H1 (cell line): ENCODE results near the gene CST11. TPM values are rescaled to one million over a fixed set of nuclear protein-coding genes. Genes with fewer than 3 reads are reported as not detected.

Source experiments
- CTCF ChIA-PET: fragments of 300-600 bp; sonication (Branson Sonifier 250); formaldehyde crosslinking; loops from one replicate; lab custom pipeline; 2021; ENCODE audit not compliant: partially characterized antibody; lab: Charles Lee
- POLR2A ChIA-PET: fragments of 300-600 bp; sonication (Branson Sonifier 250); formaldehyde crosslinking; loops from one replicate; lab custom pipeline; 2021; ENCODE audit warnings: inconsistent platforms; ENCODE audit not compliant: partially characterized antibody; lab: Charles Lee
- DNase-seq, 2 experiments: peaks; one replicate each; pipeline versions ENCODE4 v3.0.0 to v3.0.0-alpha.2; 2010 to 2022; ENCODE audit warnings: low spot score in 2 of 2, low read depth in 1 of 2, mixed read lengths in 1 of 2
- FAIRE-seq: peaks from 2 replicates; lab custom pipeline; 2011; peaks lifted over from hg19 to GRCh38; lab: Jason Lieb, UNC
- H2AFZ ChIP-seq: 2 replicates; pipeline ENCODE4 v1.8.1; 2012; ENCODE audit warnings: low read length, inconsistent platforms
- H2AK5ac ChIP-seq: 2 replicates; pipeline ENCODE4 v1.6.1; 2013; ENCODE audit warnings: low read depth, low read length
- H2BK120ac ChIP-seq: replicated peaks from 2 replicates; pipeline ENCODE3; 2013; ENCODE audit warnings: low read depth, low read length, inconsistent platforms
- H2BK12ac ChIP-seq: 2 replicates; pipeline ENCODE4 v1.6.1; 2013; ENCODE audit warnings: low read depth, low read length
- H2BK15ac ChIP-seq: 2 replicates; pipeline ENCODE4 v1.6.1; 2013; ENCODE audit warnings: low read length
- H2BK20ac ChIP-seq: 2 replicates; pipeline ENCODE4 v1.6.1; 2013; ENCODE audit warnings: low read length
- H2BK5ac ChIP-seq: 2 replicates; pipeline ENCODE4 v1.6.1; 2013; ENCODE audit warnings: low read depth, low read length
- H3K14ac ChIP-seq: 2 replicates; pipeline ENCODE4 v1.6.1; 2013; ENCODE audit warnings: inconsistent platforms; ENCODE audit not compliant: insufficient read length
- H3K18ac ChIP-seq: 2 replicates; pipeline ENCODE4 v1.6.1; 2013; ENCODE audit warnings: low read length; ENCODE audit errors: extremely low read depth
- H3K23ac ChIP-seq: 2 replicates; pipeline ENCODE4 v1.6.1; 2013; ENCODE audit warnings: inconsistent platforms; ENCODE audit not compliant: insufficient read length
- H3K23me2 ChIP-seq: 2 replicates; pipeline ENCODE4 v1.6.1; 2013; ENCODE audit warnings: low read depth, low read length
- H3K27ac ChIP-seq: 2 replicates; pipeline ENCODE4 v1.6.1; 2011; ENCODE audit warnings: low read depth, low read length, inconsistent platforms
- H3K27me3 ChIP-seq, 4 experiments: replicated peaks in 1 of 4; 1 replicate in 1 of 4; 2 replicates in 3 of 4; pipeline versions ENCODE4 v1.6.1 to v1.8.1; 2011 to 2013; ENCODE audit warnings: low read length in 3 of 4, mild to moderate bottlenecking in 3 of 4, inconsistent platforms in 2 of 4, mixed read lengths in 2 of 4, moderate library complexity in 1 of 4; ENCODE audit not compliant: control insufficient read depth in 3 of 4, insufficient read depth in 3 of 4; ENCODE audit errors: extremely low read depth in 1 of 4
- H3K36me3 ChIP-seq, 4 experiments: 2 replicates each; pipeline versions ENCODE4 v1.6.1 to v1.8.1; 2011 to 2013; ENCODE audit warnings: mild to moderate bottlenecking in 4 of 4, low read length in 3 of 4, moderate library complexity in 2 of 4, control low read depth in 1 of 4, inconsistent platforms in 1 of 4; ENCODE audit not compliant: insufficient read depth in 4 of 4, control insufficient read depth in 2 of 4
- H3K4ac ChIP-seq: replicated peaks from 2 replicates; pipeline ENCODE3; 2013; ENCODE audit warnings: low read length, low read depth, mixed read lengths, inconsistent platforms; ENCODE audit not compliant: insufficient read length
- H3K4me1 ChIP-seq, 4 experiments: replicated peaks in 1 of 4; 1 replicate in 1 of 4; 2 replicates in 3 of 4; pipeline versions ENCODE4 v1.6.1 to v1.8.1; 2011 to 2013; ENCODE audit warnings: low read length in 3 of 4, inconsistent platforms in 2 of 4, mixed read lengths in 1 of 4; ENCODE audit not compliant: insufficient read depth in 4 of 4, control insufficient read depth in 3 of 4
- H3K4me2 ChIP-seq, 2 experiments: 2 replicates each; pipeline versions ENCODE4 v1.6.1 to v1.8.1; 2011 to 2013; ENCODE audit warnings: low read depth in 2 of 2, low read length in 2 of 2, control low read depth in 1 of 2, inconsistent platforms in 1 of 2, mild to moderate bottlenecking in 1 of 2; ENCODE audit not compliant: insufficient read depth in 1 of 2
- H3K4me3 ChIP-seq, 4 experiments: fragments of 200-600, 300-600 bp in 1 of 4; sonication (generic), shearing (Covaris generic), sonication (Bioruptor Twin) in 1 of 4; 2 replicates each; pipeline versions ENCODE4 v1.5.1 to v1.8.1; 2011 to 2016; ENCODE audit warnings: low read length in 4 of 4, low read depth in 3 of 4, control low read depth in 2 of 4, inconsistent platforms in 2 of 4, mild to moderate bottlenecking in 2 of 4, mixed read lengths in 1 of 4, moderate library complexity in 1 of 4; ENCODE audit not compliant: insufficient read depth in 2 of 4; ENCODE audit errors: extremely low read depth in 1 of 4
- H3K56ac ChIP-seq: replicated peaks from 2 replicates; pipeline ENCODE3; 2013; ENCODE audit warnings: low read depth, mild to moderate bottlenecking, mixed read lengths, low read length, inconsistent platforms; ENCODE audit not compliant: insufficient read length
- H3K79me1 ChIP-seq: 2 replicates; pipeline ENCODE4 v1.6.1; 2013; ENCODE audit warnings: low read depth, low read length, control low read depth
- H3K79me2 ChIP-seq, 2 experiments: 2 replicates each; pipeline versions ENCODE4 v1.6.1 to v1.8.1; 2012 to 2013; ENCODE audit warnings: low read length in 2 of 2, mild to moderate bottlenecking in 2 of 2, inconsistent platforms in 1 of 2; ENCODE audit not compliant: insufficient read depth in 2 of 2, control insufficient read depth in 1 of 2
- H3K9ac ChIP-seq, 4 experiments: replicated peaks in 1 of 4; 1 replicate in 1 of 4; 2 replicates in 3 of 4; pipeline versions ENCODE4 v1.6.1 to v1.8.1; 2011 to 2013; ENCODE audit warnings: low read depth in 3 of 4, low read length in 3 of 4, control low read depth in 2 of 4, mild to moderate bottlenecking in 2 of 4, moderate library complexity in 2 of 4, inconsistent platforms in 1 of 4; ENCODE audit errors: extremely low read depth in 1 of 4
- H3K9me3 ChIP-seq, 2 experiments: 2 replicates each; pipeline versions ENCODE4 v1.6.1 to v1.8.1; 2012 to 2013; ENCODE audit warnings: mild to moderate bottlenecking in 2 of 2, moderate library complexity in 2 of 2, control low read depth in 1 of 2, inconsistent platforms in 1 of 2, low read depth in 1 of 2, low read length in 1 of 2, mixed read lengths in 1 of 2; ENCODE audit not compliant: insufficient read depth in 2 of 2
- H4K20me1 ChIP-seq, 2 experiments: replicated peaks in 1 of 2; 2 replicates each; pipeline versions ENCODE3 to v1.8.1; 2011 to 2013; ENCODE audit warnings: inconsistent platforms in 2 of 2, low read length in 2 of 2, mild to moderate bottlenecking in 1 of 2; ENCODE audit not compliant: insufficient read depth in 2 of 2, control insufficient read depth in 1 of 2
- H4K5ac ChIP-seq: 2 replicates; pipeline ENCODE4 v1.6.1; 2013; ENCODE audit warnings: low read length, low read depth, mixed read lengths, inconsistent platforms; ENCODE audit not compliant: insufficient read length
- H4K8ac ChIP-seq: 2 replicates; pipeline ENCODE4 v1.8.0; 2013; ENCODE audit warnings: mild to moderate bottlenecking, moderate library complexity, low read length, inconsistent platforms; ENCODE audit not compliant: insufficient read depth; ENCODE audit errors: extremely low read depth
- H4K91ac ChIP-seq: replicated peaks from 2 replicates; pipeline ENCODE3; 2013; ENCODE audit warnings: low read length, mixed read lengths, inconsistent platforms; ENCODE audit not compliant: insufficient read length
- ATF3 ChIP-seq: IDR thresholded peaks from 2 replicates; pipeline ENCODE4 v1.6.1; 2011; ENCODE audit warnings: low read depth, mild to moderate bottlenecking, low read length; ENCODE audit not compliant: insufficient read depth
- CHD2 ChIP-seq: IDR thresholded peaks from 2 replicates; pipeline ENCODE4 v1.6.1; 2012; ENCODE audit warnings: low read length, improper control_type of control experiment
- EP300 ChIP-seq, 2 experiments: IDR thresholded peaks; 1 replicate in 1 of 2; 2 replicates in 1 of 2; pipeline ENCODE4 v1.6.1; 2011 to 2012; ENCODE audit warnings: low read depth in 2 of 2, low read length in 2 of 2, mild to moderate bottlenecking in 2 of 2, borderline replicate concordance in 1 of 2, inconsistent platforms in 1 of 2, moderate library complexity in 1 of 2
- GABPA ChIP-seq: IDR thresholded peaks from 2 replicates; pipeline ENCODE4 v1.6.1; 2011; ENCODE audit warnings: mild to moderate bottlenecking, low read length, moderate library complexity, borderline replicate concordance; ENCODE audit not compliant: insufficient read depth
- JUN ChIP-seq: IDR thresholded peaks from 2 replicates; pipeline ENCODE4 v1.6.1; 2011; ENCODE audit warnings: low read depth, mild to moderate bottlenecking, improper control_type of control experiment, low read length
- KDM4A ChIP-seq: IDR thresholded peaks from one replicate; pipeline ENCODE4 v1.7.1; 2012; ENCODE audit warnings: low read depth, mild to moderate bottlenecking, moderate library complexity, low read length, inconsistent platforms; ENCODE audit not compliant: severe bottlenecking
- MAX ChIP-seq: IDR thresholded peaks from 2 replicates; pipeline ENCODE4 v1.6.1; 2012; ENCODE audit warnings: inconsistent platforms
- RBBP5 ChIP-seq: IDR thresholded peaks from 2 replicates; pipeline ENCODE4 v1.7.1; 2012; ENCODE audit warnings: low read depth, mild to moderate bottlenecking, inconsistent platforms, low read length, moderate library complexity, borderline replicate concordance
- SAP30 ChIP-seq: fragments of 300-600 bp; sonication (generic); IDR thresholded peaks from 2 replicates; pipeline ENCODE4 v1.7.1; 2012; ENCODE audit warnings: low read length, moderate library complexity, mild to moderate bottlenecking, inconsistent platforms; ENCODE audit not compliant: insufficient read depth, insufficient replicate concordance
- SIN3A ChIP-seq, 2 experiments: IDR thresholded peaks in 1 of 2; conservative IDR thresholded peaks in 1 of 2; 2 replicates each; pipeline ENCODE4 v1.6.1; 2011 to 2012; ENCODE audit warnings: low read length in 2 of 2, improper control_type of control experiment in 1 of 2, low read depth in 1 of 2, mild to moderate bottlenecking in 1 of 2
- SUZ12 ChIP-seq: fragments of 200-600 bp; sonication (generic); IDR thresholded peaks from 2 replicates; pipeline ENCODE4 v1.6.1; 2012; ENCODE audit warnings: mild to moderate bottlenecking, inconsistent platforms, low read length, moderate library complexity, mixed read lengths
- TCF12 ChIP-seq: IDR thresholded peaks from 2 replicates; pipeline ENCODE4 v1.6.1; 2011; ENCODE audit warnings: low read depth, mild to moderate bottlenecking, low read length
- YY1 ChIP-seq: IDR thresholded peaks from 2 replicates; pipeline ENCODE4 v1.6.1; 2011; ENCODE audit warnings: low read depth, mild to moderate bottlenecking, low read length
- WGBS, 2 experiments: shearing (Covaris generic) in 1 of 2; methylation state at CpG; one replicate each; pipeline versions ENCODE4 v1.1.6 to v1.1.7; 2013 to 2015; ENCODE audit warnings: low lambda C conversion rate in 2 of 2, mixed read lengths in 2 of 2, inconsistent platforms in 1 of 2, low coverage in 1 of 2, missing lambda C conversion rate in 1 of 2; ENCODE audit not compliant: insufficient replicate concordance in 2 of 2, insufficient coverage in 1 of 2, insufficient read length in 1 of 2; ENCODE audit errors: extremely low coverage in 1 of 2, missing lambda C conversion rate in 1 of 2; 5-methylcytosine and 5-hydroxymethylcytosine counted together
- polyA plus RNA-seq, 7 experiments: library from polyadenylated mRNA; depleted of rRNA in 3 of 7; stranded (reverse) in 5 of 7; unstranded in 2 of 7; fragments of >200 nt in 5 of 7; fragments of 200-250 nt in 2 of 7; gene quantifications; 1 replicate in 5 of 7; 2 replicates in 1 of 7; 4 replicates in 1 of 7; pipeline versions ENCODE4 v1.2.1 to v1.2.3, GENCODE V29; 2011 to 2013; ENCODE audit warnings: missing spikeins in 2 of 7, mixed read lengths in 2 of 7
- total RNA-seq: library from RNA; stranded (reverse); fragmentation: NEBNext Ultra II Directional; extraction: Animal tissue kit (Norgen Biotek cat#: 25700); gene quantifications from 2 replicates; pipeline ENCODE4 v1.2.1, GENCODE V29; 2021

The CST11 gene
- total and polyA plus RNA-seq, 2 of the 8 experiments (the other 6 are each of a cell fraction or from before 2014, with no cell fraction given), result 2.0 TPM; not detected in 1

GRCh38 chr20:23408957-23409356 lies 43.7 kb downstream of the CST11 start:
- H3K4me2 ChIP-seq, result no peak overlapping the region
- no peak overlapping the region for H3K14ac ChIP-seq
- H2AK5ac ChIP-seq, result no peak overlapping the region
- H3K36me3 ChIP-seq, result no peaks in the 10 kb centered on the region
- no peak overlapping the region for H2BK20ac ChIP-seq
- H3K9ac ChIP-seq, result no peak overlapping the region
- peaks cover 0 to 5% (median 2%) of the 10 kb centered on the region in 4 experiments; a peak in 3 of 7 replicates for H3K4me1 ChIP-seq
- no peak overlapping the region for H3K18ac ChIP-seq
- H2BK120ac ChIP-seq, result no peak overlapping the region
- no peak overlapping the region for H4K5ac ChIP-seq
- H3K23ac ChIP-seq, result no peak overlapping the region
- ChIA-PET POLR2A (no interaction called here), CTCF (interaction anchor here (0.8 to 1.5 kb wide), 4 partner anchors 11 to 38 kb away, joined by 3 to 5 read pairs (median 4); partner anchors contain the start of gene NAPB)
- FAIRE-seq, result no peak
- no peak overlapping the region for H3K27ac ChIP-seq
- no peaks in the 10 kb centered on the region for H3K23me2 ChIP-seq
- H3K79me1 ChIP-seq, result peaks cover 8% of the 10 kb centered on the region; the same call in 1 of the 2 replicates
- no peak overlapping the region for H3K4me3 ChIP-seq
- no peak overlapping the region for H2BK15ac ChIP-seq
- no peak overlapping the region for H4K8ac ChIP-seq
- H4K20me1 ChIP-seq, result peaks cover 5 to 19% of the 10 kb centered on the region in 2 experiments
- no peak overlapping the region for H2BK5ac ChIP-seq
- WGBS, 2 experiments, result 86% methylated on average over 2 of the region's 2 CpGs; no CpG with 5 or more reads in 1 of the 2 experiments
- DNase-seq, result no peak
- no peaks in the 10 kb centered on the region for H3K9me3 ChIP-seq
- no peaks in the 10 kb centered on the region for H3K27me3 ChIP-seq
- no peak overlapping the region for H3K4ac ChIP-seq
- no peak overlapping the region for H2BK12ac ChIP-seq
- peaks cover 8 to 99% of the 10 kb centered on the region in 2 experiments for H3K79me2 ChIP-seq
- H4K91ac ChIP-seq, result no peak overlapping the region
- H3K56ac ChIP-seq, result no peak overlapping the region
- no peak overlapping the region for H2AFZ ChIP-seq
- no peak for TF ChIP-seq ATF3
- no peak for TF ChIP-seq SIN3A (conservative IDR thresholded peaks at IDR 0.05 in 1 of 2, IDR thresholded peaks at IDR 0.05 in 1 of 2; ENCODE audit: low read depth in 1 of 2, low read length in 2 of 2)
- TF ChIP-seq SAP30, result no peak
- TF ChIP-seq YY1, result no peak
- TF ChIP-seq TCF12, result no peak
- TF ChIP-seq RBBP5, result no peak
- TF ChIP-seq MAX, result no peak
- no peak for TF ChIP-seq GABPA
- TF ChIP-seq EP300 (IDR thresholded peaks at IDR 0.05; ENCODE audit: borderline replicate concordance in 1 of 2, low read depth in 2 of 2, low read length in 2 of 2), result no peak
- TF ChIP-seq CHD2, result no peak
- no peak for TF ChIP-seq SUZ12
- no peak for TF ChIP-seq KDM4A
- TF ChIP-seq JUN, result no peak
